Activated CD4-positive, alpha-beta T cell treated with anti-CD3 and anti-CD28 coated beads for 36 hours (primary cell): Measurements from ENCODE around the gene GK2. TPM values are rescaled to one million over a fixed set of nuclear protein-coding genes. Genes with fewer than 3 reads are reported as not detected.

Source experiments
- ATAC-seq: fragments of 200-7000 bp; cut with Tn5 transposase; one replicate; pipeline ENCODE4 v1.10.0; 2021; ENCODE audit warnings: mild to moderate bottlenecking, moderate library complexity
- CTCF ChIA-PET: fragments of 350-600 bp; sonication (Branson Sonifier 250); formaldehyde crosslinking; loops from one replicate; lab custom pipeline; 2021; ENCODE audit warnings: antibody characterized with exemption; lab: Charles Lee
- POLR2A ChIA-PET: fragments of 350-600 bp; sonication (Branson Sonifier 250); formaldehyde crosslinking; loops from one replicate; lab custom pipeline; 2021; ENCODE audit warnings: antibody characterized with exemption, inconsistent platforms; lab: Charles Lee
- DNase-seq: peaks from one replicate; pipeline ENCODE4 v3.0.0-alpha.2; 2020
- H3K27ac Mint-ChIP-seq: one replicate; pipeline ENCODE4 v1.8.0; 2021; ENCODE audit warnings: mixed read lengths
- H3K27me3 Mint-ChIP-seq: one replicate; pipeline ENCODE4 v1.8.0; 2021; ENCODE audit warnings: mixed read lengths
- H3K36me3 Mint-ChIP-seq: one replicate; pipeline ENCODE4 v1.8.0; 2021; ENCODE audit warnings: low read depth, mixed read lengths
- H3K4me1 Mint-ChIP-seq: one replicate; pipeline ENCODE4 v1.8.0; 2021; ENCODE audit warnings: mixed read lengths
- H3K4me3 Mint-ChIP-seq: one replicate; pipeline ENCODE4 v1.8.0; 2021; ENCODE audit warnings: mild to moderate bottlenecking, moderate library complexity, mixed read lengths
- H3K9me3 Mint-ChIP-seq: one replicate; pipeline ENCODE4 v1.8.0; 2021; ENCODE audit warnings: low read depth, mixed read lengths
- intact Hi-C, 2 experiments: fragments of 100-400 bp; cut with DNase I in 1 of 2; cut with micrococcal nuclease in 1 of 2; formaldehyde crosslinking; loops; one replicate each; pipeline versions ENCODE4 v1.14.2 to v1.15.1; 2022 to 2024; cut with DNase I, micrococcal nuclease
- total RNA-seq, 2 experiments: library from RNA; stranded (reverse); gene quantifications; one replicate each; pipeline ENCODE4 v1.2.3, GENCODE V29; 2021

Gene GK2
- total RNA-seq, 2 experiments from 2014 or later = not detected

GRCh38 chr4:79381161-79381560 is 26.9 kb downstream of the GK2 start:
- ChIA-PET CTCF (no interaction called here), POLR2A (interaction anchor here (0.5 kb wide), 1 partner anchor 30 kb away, joined by 3 read pairs; no protein-coding TSS in a partner anchor)
- H3K4me3 Mint-ChIP-seq = no peak overlapping the region
- no peaks in the 10 kb centered on the region for H3K36me3 Mint-ChIP-seq
- no peaks in the 10 kb centered on the region for H3K4me1 Mint-ChIP-seq
- intact Hi-C loops = no loop called here
- no peak overlapping the region for H3K27ac Mint-ChIP-seq
- H3K27me3 Mint-ChIP-seq = peaks cover 6% of the 10 kb centered on the region
- DNase-seq = no peak
- no peaks in the 10 kb centered on the region for H3K9me3 Mint-ChIP-seq
- no peak for ATAC-seq

GRCh38 chr4:79370026-79370425 is 38.0 kb downstream of the GK2 start:
- ATAC-seq (no peak), DNase-seq (no peak)
- H3K4me1 Mint-ChIP-seq = no peaks in the 10 kb centered on the region
- CTCF ChIA-PET = no interaction called here
- no peaks in the 10 kb centered on the region for H3K36me3 Mint-ChIP-seq
- H3K27ac Mint-ChIP-seq = no peak overlapping the region
- intact Hi-C loops = no loop called here
- H3K27me3 Mint-ChIP-seq = peaks cover 3% of the 10 kb centered on the region
- POLR2A ChIA-PET = no interaction called here
- H3K9me3 Mint-ChIP-seq = no peaks in the 10 kb centered on the region
- H3K4me3 Mint-ChIP-seq = no peak overlapping the region

DNA sequence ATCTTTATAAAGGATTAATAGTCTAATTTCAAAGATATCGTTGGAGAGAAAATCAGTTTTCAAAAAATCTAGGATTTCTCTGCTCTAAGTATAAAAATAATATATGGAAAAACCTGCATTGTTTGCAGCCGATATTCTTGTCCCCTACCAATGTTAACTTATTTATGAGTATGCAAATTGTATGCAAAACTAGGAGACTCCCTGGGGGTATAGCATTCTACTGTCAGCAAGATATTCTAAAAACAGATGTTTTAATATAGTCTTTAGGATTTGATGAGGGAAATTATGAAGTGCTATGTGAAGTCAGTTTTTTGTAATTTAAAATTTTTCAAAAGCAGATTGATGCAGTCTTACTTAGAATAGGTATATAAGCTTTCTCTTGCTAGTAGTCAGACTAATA is 40.9 kb downstream of the GK2 start:
- H3K27me3 Mint-ChIP-seq = peaks cover 3% of the 10 kb centered on the region
- H3K36me3 Mint-ChIP-seq = no peaks in the 10 kb centered on the region
- DNase-seq (no peak), ATAC-seq (no peak)
- no peak overlapping the region for H3K4me3 Mint-ChIP-seq
- no peaks in the 10 kb centered on the region for H3K9me3 Mint-ChIP-seq
- H3K27ac Mint-ChIP-seq = no peak overlapping the region
- POLR2A ChIA-PET = no interaction called here
- CTCF ChIA-PET = no interaction called here
- no peaks in the 10 kb centered on the region for H3K4me1 Mint-ChIP-seq
- intact Hi-C loops = no loop called here

DNA sequence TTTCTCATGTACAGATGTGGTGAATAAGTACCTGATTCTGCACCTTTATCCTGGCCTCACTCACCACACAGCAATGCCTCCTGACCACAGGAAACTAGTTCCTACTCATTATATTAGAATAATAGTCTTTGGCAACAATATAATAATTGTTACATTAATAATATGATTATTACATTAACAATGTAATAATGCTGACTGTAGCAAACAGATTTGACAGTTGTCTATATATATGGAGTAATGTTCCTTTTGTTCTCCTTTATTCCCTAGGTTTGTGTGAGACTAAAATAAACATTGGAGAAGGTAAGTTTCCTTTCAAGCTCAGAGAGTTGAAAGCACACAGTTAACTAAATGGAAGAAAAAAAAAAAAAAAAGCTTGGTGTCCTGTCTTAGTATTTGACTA is 41.6 kb downstream of the GK2 start:
- ATAC-seq = no peak
- CTCF ChIA-PET = no interaction called here
- Mint-ChIP-seq H3K4me1 (no peaks in the 10 kb centered on the region), H3K4me3 (no peak overlapping the region), H3K9me3 (no peaks in the 10 kb centered on the region), H3K36me3 (no peaks in the 10 kb centered on the region), H3K27me3 (peaks cover 3% of the 10 kb centered on the region), H3K27ac (no peak overlapping the region)
- intact Hi-C loops = no loop called here
- POLR2A ChIA-PET = no interaction called here
- DNase-seq = no peak

DNA sequence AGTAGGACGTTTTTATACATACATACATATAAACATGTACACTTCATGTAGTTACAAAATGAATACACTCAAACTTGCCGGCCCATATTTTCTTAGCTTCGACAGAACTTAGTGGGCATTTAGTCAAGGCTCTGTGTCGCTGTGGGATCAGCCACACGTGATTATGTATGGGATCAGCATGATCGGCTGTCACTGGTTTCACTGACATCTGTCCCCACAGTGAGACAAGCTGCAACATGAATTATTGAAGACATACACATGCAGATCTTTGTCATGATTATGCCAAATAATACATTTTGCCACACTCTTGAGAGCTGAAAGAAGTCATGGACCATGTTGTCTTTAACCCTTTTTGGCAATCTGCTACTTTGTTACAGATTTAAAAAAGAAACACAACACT is 44.0 kb downstream of the GK2 start:
- ATAC-seq (no peak), DNase-seq (no peak)
- no peak overlapping the region for H3K27ac Mint-ChIP-seq
- H3K36me3 Mint-ChIP-seq = no peaks in the 10 kb centered on the region
- H3K27me3 Mint-ChIP-seq = no peaks in the 10 kb centered on the region
- no peaks in the 10 kb centered on the region for H3K9me3 Mint-ChIP-seq
- CTCF ChIA-PET = interaction anchor here (1.0 kb wide), 1 partner anchor 412 kb away, joined by 3 read pairs; no protein-coding TSS in a partner anchor
- no peak overlapping the region for H3K4me3 Mint-ChIP-seq
- no peaks in the 10 kb centered on the region for H3K4me1 Mint-ChIP-seq
- intact Hi-C loops = no loop called here
- POLR2A ChIA-PET = no interaction called here

GRCh38 chr4:79362626-79363025 is 45.4 kb downstream of the GK2 start:
- no peak overlapping the region for H3K4me3 Mint-ChIP-seq
- H3K36me3 Mint-ChIP-seq = no peaks in the 10 kb centered on the region
- ChIA-PET POLR2A (no interaction called here), CTCF (no interaction called here)
- no peaks in the 10 kb centered on the region for H3K4me1 Mint-ChIP-seq
- intact Hi-C loops = no loop called here
- H3K9me3 Mint-ChIP-seq = no peaks in the 10 kb centered on the region
- no peak overlapping the region for H3K27ac Mint-ChIP-seq
- no peak for ATAC-seq
- no peaks in the 10 kb centered on the region for H3K27me3 Mint-ChIP-seq
- no peak for DNase-seq

- Mint-ChIP-seq H3K4me1 (no peaks in the 10 kb centered on the region), H3K36me3 (no peaks in the 10 kb centered on the region), H3K27me3 (no peaks in the 10 kb centered on the region), H3K27ac (no peak overlapping the region), H3K9me3 (no peaks in the 10 kb centered on the region), H3K4me3 (no peak overlapping the region)
- ChIA-PET POLR2A (no interaction called here), CTCF (interaction anchor here (0.6 kb wide), 1 partner anchor 861 kb away, joined by 3 read pairs; no protein-coding TSS in a partner anchor)
- no peak for DNase-seq
- intact Hi-C loops = no loop called here
- ATAC-seq = no peak
Observed at GRCh38 chr4:79360006-79360405, 48.0 kb downstream of the GK2 start.

DNA sequence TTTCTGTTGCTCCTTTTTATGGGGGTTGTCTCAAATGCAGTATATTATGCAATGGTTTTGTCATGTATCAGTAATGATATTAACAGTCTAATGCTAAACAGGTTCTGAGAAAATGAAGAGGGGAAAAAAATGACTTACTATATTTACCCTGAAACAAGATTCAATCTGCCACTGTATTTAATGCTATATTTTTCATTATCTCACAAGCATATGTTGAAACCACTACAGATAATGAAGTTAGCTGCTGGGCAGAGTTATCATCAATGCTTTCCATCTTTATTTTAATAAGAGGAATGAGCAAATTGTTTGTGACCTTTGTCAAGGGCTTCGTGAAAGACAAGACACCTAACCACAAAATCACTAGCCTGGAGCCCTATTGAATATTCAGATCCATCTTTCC is 49.6 kb downstream of the GK2 start:
- no peaks in the 10 kb centered on the region for H3K9me3 Mint-ChIP-seq
- DNase-seq (no peak), ATAC-seq (no peak)
- ChIA-PET CTCF (no interaction called here), POLR2A (no interaction called here)
- intact Hi-C loops = no loop called here
- no peaks in the 10 kb centered on the region for H3K27me3 Mint-ChIP-seq
- H3K27ac Mint-ChIP-seq = no peak overlapping the region
- H3K4me1 Mint-ChIP-seq = no peaks in the 10 kb centered on the region
- H3K4me3 Mint-ChIP-seq = no peak overlapping the region
- no peaks in the 10 kb centered on the region for H3K36me3 Mint-ChIP-seq

DNA sequence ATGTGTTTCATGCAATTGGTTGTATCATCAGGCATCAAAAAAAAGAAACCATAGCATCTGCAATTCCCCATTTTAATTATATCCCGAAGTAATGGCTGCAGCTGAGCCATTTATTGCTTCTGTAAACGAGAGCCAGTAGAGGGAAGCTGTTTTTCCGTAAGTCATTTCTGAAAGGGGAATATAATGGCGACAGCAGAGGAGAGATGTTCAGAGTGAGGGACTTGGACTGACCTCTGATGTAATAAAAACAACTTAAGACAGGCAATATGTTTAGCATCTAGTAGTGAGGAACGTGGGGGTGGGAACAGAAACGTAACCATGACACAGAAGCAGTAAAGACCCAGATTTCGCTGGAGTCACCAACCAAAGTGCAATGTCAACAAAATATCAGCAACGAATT is 50.7 kb downstream of the GK2 start:
- Mint-ChIP-seq H3K27ac (no peak overlapping the region), H3K4me1 (no peaks in the 10 kb centered on the region), H3K4me3 (no peak overlapping the region), H3K9me3 (no peaks in the 10 kb centered on the region), H3K27me3 (no peaks in the 10 kb centered on the region), H3K36me3 (no peaks in the 10 kb centered on the region)
- intact Hi-C loops = no loop called here
- ChIA-PET POLR2A (no interaction called here), CTCF (no interaction called here)
- ATAC-seq = no peak
- no peak for DNase-seq

Other genes starting within 250 kb of the GK2 start
- not detected for gene NAA11, start 82.2 kb downstream of the GK2 start, total RNA-seq